Aorta (tissue), 5 donors: ENCODE results near the gene CLEC1B. TPM values are rescaled to one million over a fixed set of nuclear protein-coding genes. Genes with fewer than 3 reads are reported as not detected.
"Not testable (repeated sequence)": the region's sequence is repeated elsewhere in the genome, so short reads cannot be mapped to it uniquely, and the experiment has no call there.

ENCODE experiments used
- ATAC-seq: fragments of 200-7000 bp; cut with Tn5 transposase; one replicate; pipeline ENCODE4 v1.9.1; 2022; ENCODE audit warnings: moderate library complexity; ENCODE audit not compliant: low FRiP score
- DNase-seq, 2 donors: peaks; one replicate each; pipeline ENCODE4 v3.0.0-alpha.2; 2020
- H3K27ac ChIP-seq, 2 donors: one replicate each; pipeline ENCODE4 v1.5.1; 2013; ENCODE audit warnings: low read length in 2 of 2, mild to moderate bottlenecking in 2 of 2, moderate library complexity in 2 of 2, control low read depth in 1 of 2, inconsistent platforms in 1 of 2, low read depth in 1 of 2
- H3K27me3 ChIP-seq, 2 donors: one replicate each; pipeline ENCODE4 v1.6.1; 2013; ENCODE audit warnings: control low read depth in 1 of 2, low read length in 1 of 2, mild to moderate bottlenecking in 1 of 2, moderate library complexity in 1 of 2; ENCODE audit not compliant: insufficient read depth in 2 of 2, control insufficient read depth in 1 of 2
- H3K36me3 ChIP-seq, 2 donors: one replicate each; pipeline ENCODE4 v1.6.1; 2013; ENCODE audit warnings: control low read depth in 1 of 2, low read length in 1 of 2, mild to moderate bottlenecking in 1 of 2; ENCODE audit not compliant: insufficient read depth in 2 of 2, control insufficient read depth in 1 of 2
- H3K4me1 ChIP-seq, 2 donors: one replicate each; pipeline ENCODE4 v1.6.1; 2013; ENCODE audit warnings: low read length in 2 of 2, control low read depth in 1 of 2, mild to moderate bottlenecking in 1 of 2, moderate library complexity in 1 of 2; ENCODE audit not compliant: insufficient read depth in 2 of 2, control insufficient read depth in 1 of 2
- H3K4me3 ChIP-seq, 2 donors: one replicate each; pipeline ENCODE4 v1.5.1; 2013; ENCODE audit warnings: low read length in 2 of 2, control low read depth in 1 of 2, mild to moderate bottlenecking in 1 of 2
- H3K9me3 ChIP-seq: one replicate; pipeline ENCODE4 v1.6.1; 2013; ENCODE audit warnings: mild to moderate bottlenecking, low read length; ENCODE audit not compliant: control insufficient read depth
- WGBS, 2 donors: extraction: QIAGEN DNeasy Blood & Tissue Kit; methylation state at CpG; one replicate each; pipeline ENCODE4 v1.1.7; 2013; 5-methylcytosine and 5-hydroxymethylcytosine counted together
- intact Hi-C, 2 donors: fragments of 100-400 bp; cut with DNase I; formaldehyde crosslinking; loops; one replicate each; pipeline versions ENCODE4 v1.14.2 to v1.15.0; 2022
- polyA plus RNA-seq, 2 donors: library from polyadenylated mRNA; stranded (reverse); fragments of 200-250 nt; gene quantifications; one replicate each; pipeline ENCODE4 v1.2.3, GENCODE V29; 2013
- total RNA-seq, 2 donors: library from RNA; stranded (reverse); fragmentation: NEBNext Ultra II Directional; extraction: Animal tissue kit (Norgen Biotek cat#: 25700); gene quantifications; one replicate each; pipeline ENCODE4 v1.2.1, GENCODE V29; 2021
- donor health status: healthy with polysubstance abuse.
- donor health status: Bipolar disorder and iron deficiency.
- donor health status: DM: no; HTN: no; CAD: no.
- donor health status: DM: no; HTN: no; CAD: no.
- donor health status: DM: yes; HTN: yes; CAD: no.

CLEC1B gene
- total and polyA plus RNA-seq, 4 donors, result not detected

DNA sequence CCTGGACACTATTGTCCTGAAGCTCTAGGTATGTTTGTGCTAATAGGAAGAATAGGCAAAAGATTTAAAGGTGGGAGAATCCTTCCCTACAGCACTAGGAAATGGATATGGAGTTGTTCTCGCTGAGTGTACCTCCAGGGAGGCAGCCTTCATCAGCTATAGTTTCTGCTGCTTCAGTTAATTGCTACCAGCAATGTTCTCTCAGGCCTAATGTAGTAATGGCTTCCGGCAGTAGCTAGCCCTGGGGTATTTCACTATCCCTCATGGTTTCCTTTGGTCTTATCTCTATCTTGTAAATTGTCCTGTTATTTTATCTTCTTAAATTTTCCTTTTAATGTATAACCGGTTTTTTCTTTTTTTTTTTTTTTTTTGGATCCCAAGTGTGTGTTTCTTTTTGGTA lies 37.0 kb downstream of the CLEC1B start:
- Histone ChIP-seq H3K4me3 (no peak overlapping the region), H3K27me3 (no peaks in the 10 kb centered on the region), H3K27ac (no peak overlapping the region), H3K36me3 (no peaks in the 10 kb centered on the region), H3K4me1 (no peaks in the 10 kb centered on the region), H3K9me3 (no peaks in the 10 kb centered on the region)
- no peak for ATAC-seq
- no peak for DNase-seq
- intact Hi-C loops, result no loop called here
- WGBS, 2 donors, result 75 to 82% methylated on average over 3 of the region's 3 CpGs

DNA sequence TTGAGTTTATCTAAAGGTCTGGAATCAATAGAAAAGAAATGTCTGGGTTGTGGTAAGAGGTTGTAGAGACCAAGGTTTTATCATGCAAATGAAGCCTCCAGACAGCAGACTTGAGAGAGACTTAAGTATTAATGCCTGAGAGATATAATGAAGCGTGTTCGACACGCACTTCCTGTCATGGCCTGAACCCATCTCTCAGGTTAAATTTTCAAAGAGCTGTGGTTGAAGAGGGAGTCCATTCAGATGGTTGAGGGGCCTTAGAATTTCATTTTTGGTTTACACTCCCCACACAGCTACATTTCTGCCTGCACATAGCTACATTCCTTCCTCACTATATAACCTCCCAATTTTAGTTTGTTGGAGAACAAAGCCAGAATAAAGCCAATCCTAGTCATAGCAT lies 37.8 kb downstream of the CLEC1B start:
- intact Hi-C loops, result no loop called here

DNA sequence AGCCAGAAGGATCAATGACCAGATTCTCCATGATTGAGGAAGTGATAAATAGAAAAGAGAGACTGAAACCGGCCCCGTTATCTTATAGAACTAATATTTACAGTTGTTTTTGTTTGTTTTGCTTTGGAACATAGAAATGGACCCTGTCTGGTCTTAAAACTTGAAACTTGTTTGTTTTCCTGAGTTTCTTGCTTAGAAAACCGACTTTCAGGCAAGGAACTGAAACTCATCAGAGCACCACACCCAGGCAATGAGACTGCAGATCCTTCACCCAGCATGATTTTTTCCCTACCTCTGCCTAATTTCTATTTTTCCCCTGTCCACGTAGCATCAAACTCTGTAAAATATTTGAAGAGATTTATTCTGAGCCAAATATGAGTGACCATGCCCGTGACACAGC lies 38.3 kb downstream of the CLEC1B start:
- no peak for ATAC-seq
- Histone ChIP-seq H3K4me1 (no peaks in the 10 kb centered on the region), H3K36me3 (no peaks in the 10 kb centered on the region), H3K27me3 (no peaks in the 10 kb centered on the region), H3K9me3 (no peaks in the 10 kb centered on the region), H3K27ac (no peak overlapping the region), H3K4me3 (no peak overlapping the region)
- no peak for DNase-seq
- intact Hi-C loops, result no loop called here
- WGBS, 2 donors, result 66 to 68% methylated on average over 5 of the region's 5 CpGs

More for the DNA sequence above, 37.8 kb downstream of the CLEC1B start:
- no peaks in the 10 kb centered on the region for H3K27me3 ChIP-seq
- 92 to 97% methylated on average over 3 of the region's 3 CpGs for WGBS, 2 donors
- H3K4me1 ChIP-seq, result no peaks in the 10 kb centered on the region
- no peak overlapping the region for H3K27ac ChIP-seq
- no peak overlapping the region for H3K4me3 ChIP-seq
- no peaks in the 10 kb centered on the region for H3K9me3 ChIP-seq
- ATAC-seq (no peak), DNase-seq (no peak)
- H3K36me3 ChIP-seq, result no peaks in the 10 kb centered on the region

DNA sequence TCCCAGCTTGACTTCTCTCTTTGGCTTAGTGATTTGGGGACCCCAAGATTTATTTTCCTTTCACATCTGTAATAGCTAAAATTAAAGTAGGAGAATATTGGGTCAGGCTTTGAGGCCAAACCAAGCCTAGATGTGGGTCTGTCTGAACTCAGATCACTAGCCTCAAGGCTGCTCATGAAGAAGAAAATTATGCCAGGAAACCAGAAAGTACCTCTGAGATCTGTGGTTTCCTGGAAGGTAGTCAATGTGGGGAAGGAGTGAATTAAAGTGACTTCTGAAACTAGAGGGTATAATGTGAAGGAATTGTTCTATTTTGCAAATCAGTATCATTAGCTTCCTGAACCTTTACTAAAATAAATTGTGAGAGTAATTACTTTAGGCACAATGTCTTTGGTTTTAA lies 41.1 kb downstream of the CLEC1B start:
- Histone ChIP-seq H3K36me3 (no peaks in the 10 kb centered on the region), H3K27me3 (no peaks in the 10 kb centered on the region), H3K9me3 (no peaks in the 10 kb centered on the region), H3K27ac (no peak overlapping the region), H3K4me1 (no peaks in the 10 kb centered on the region), H3K4me3 (no peak overlapping the region)
- DNase-seq (no peak), ATAC-seq (no peak)
- intact Hi-C loops, result no loop called here

DNA sequence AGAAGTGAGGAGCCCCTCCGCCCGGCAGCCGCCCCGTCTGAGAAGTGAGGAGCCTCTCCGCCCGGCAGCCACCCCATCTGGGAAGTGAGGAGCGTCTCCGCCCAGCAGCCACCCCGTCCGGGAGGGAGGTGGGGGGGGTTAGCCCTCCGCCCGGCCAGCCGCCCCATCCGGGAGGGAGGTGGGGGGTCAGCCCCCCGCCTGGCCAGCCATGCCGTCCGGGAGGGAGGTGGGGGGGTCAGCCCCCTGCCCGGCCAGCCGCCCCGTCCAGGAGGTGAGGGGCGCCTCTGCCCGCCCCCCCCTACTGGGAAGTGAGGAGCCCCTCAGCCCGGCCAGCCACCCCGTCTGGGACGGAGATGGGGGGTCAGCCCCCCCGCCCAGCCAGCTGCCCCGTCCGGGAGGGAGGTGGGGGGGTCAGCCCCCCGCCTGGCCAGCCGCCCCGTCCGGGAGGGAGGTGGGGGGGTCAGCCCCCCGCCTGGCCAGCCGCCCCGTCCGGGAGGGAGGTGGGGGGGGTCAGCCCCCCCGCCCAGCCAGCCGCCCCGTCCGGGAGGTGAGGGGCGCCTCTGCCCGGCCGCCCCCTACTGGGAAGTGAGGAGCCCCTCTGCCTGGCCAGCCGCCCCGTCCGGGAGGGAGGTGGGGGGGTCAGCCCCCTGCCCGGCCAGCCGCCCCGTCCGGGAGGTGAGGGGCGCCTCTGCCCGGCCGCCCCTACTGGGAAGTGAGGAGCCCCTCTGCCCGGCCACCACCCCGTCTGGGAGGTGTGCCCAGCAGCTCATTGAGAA lies 45.8 kb downstream of the CLEC1B start:
- ATAC-seq, H3K36me3 ChIP-seq, H3K27me3 ChIP-seq, H3K27ac ChIP-seq, H3K4me3 ChIP-seq, intact Hi-C loops, DNase-seq, H3K9me3 ChIP-seq, H3K4me1 ChIP-seq: not testable (repeated sequence)
- 92 to 95% methylated on average over 7 to 24 of the region's 55 CpGs for WGBS, 2 donors

DNA sequence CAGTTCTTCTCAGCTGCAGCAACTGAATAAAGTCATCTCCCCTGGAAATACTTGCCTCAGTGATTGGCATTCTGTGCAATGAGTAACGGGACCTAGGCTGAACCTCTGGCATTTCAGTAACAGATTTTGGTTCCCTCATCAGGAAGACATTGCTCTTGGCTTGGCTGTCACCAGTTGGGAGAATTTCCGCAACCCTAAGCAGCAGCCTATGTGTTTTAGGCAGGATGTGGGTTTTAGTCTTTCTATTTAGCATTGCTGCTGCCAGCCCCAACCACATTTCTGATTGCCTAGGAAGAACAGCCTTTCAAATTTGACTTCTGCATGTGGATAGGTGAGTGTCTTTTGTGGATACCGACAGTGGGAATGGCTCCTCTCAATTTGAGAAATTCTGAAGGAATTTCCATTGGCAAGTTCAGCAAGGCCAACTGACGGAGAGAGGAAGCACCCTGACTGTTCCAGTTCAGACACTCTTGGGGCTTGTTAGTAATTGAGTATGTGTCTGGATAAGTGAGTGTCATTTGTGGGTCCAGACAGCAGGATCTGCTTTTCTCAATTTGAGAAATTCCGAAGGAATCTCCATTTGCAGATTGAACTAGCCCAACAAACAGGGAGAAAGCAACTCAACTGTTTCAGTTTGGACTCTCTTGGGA lies 47.8 kb downstream of the CLEC1B start:
- no peaks in the 10 kb centered on the region for H3K9me3 ChIP-seq
- H3K27me3 ChIP-seq, result no peaks in the 10 kb centered on the region
- H3K4me3 ChIP-seq, result no peak overlapping the region
- DNase-seq (no peak), ATAC-seq (no peak)
- 64 to 71% methylated on average over 5 of the region's 5 CpGs for WGBS, 2 donors
- H3K36me3 ChIP-seq, result no peaks in the 10 kb centered on the region
- intact Hi-C loops, result no loop called here
- no peak overlapping the region for H3K27ac ChIP-seq
- no peaks in the 10 kb centered on the region for H3K4me1 ChIP-seq

DNA sequence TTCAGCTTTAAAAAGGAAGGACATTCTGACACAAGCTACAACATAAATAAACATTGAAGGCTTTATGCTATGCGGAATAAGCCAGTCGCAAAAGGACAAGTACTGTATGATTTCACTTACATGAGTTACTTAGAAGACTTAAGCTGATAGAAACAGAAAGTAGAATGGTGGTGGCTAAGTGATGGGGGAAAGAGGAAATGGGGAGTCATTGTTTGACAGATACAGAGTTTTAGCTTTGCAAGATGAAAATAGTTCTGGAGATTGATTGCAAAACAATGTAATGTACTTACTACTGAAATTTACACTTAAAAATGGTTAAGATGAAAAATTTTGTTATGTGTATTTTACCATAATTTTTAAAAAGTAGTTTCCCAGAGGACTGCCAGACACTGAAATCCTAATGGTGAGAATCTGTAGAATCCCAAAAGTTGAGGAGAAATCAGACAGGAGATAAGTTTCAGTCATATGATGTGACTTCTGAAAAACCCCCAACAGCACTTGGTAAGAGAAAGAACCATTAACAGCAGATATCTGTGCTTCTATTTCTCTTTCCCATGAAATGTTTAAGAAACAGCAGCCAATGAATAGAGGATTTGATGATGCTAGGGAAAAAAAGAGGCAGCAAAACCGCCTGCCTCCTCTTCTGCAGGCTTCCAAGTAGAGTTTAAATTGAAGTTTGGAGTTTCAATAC lies 50.2 kb downstream of the CLEC1B start:
- WGBS, 2 donors, result 68 to 69% methylated on average over 3 of the region's 3 CpGs
- no peak for ATAC-seq

DNA sequence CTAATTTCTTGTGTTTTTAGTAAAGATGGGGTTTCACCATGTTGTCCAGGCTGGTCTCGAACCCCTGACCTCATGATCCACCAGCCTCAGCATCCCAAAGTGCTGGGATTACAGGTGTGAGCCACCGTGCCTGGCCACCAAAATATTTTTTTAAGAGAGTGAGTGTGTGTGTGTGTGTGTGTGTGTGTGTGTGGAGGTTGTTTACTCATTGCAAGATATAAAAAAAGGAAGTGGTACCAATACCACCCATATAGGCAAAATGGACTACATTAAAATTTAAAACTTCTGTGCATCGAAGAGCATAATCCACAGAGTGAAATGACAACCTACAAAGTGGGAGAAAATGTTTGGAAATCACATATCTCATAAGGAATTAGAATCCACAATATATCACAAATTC lies 51.2 kb downstream of the CLEC1B start:
- WGBS, 2 donors, result 72 to 81% methylated on average over 3 of the region's 3 CpGs
- H3K9me3 ChIP-seq, result no peaks in the 10 kb centered on the region
- ATAC-seq (no peak), DNase-seq (no peak)
- H3K4me3 ChIP-seq, result no peak overlapping the region
- H3K36me3 ChIP-seq, result no peaks in the 10 kb centered on the region
- H3K27ac ChIP-seq, result no peak overlapping the region
- no peaks in the 10 kb centered on the region for H3K4me1 ChIP-seq
- intact Hi-C loops, result no loop called here
- H3K27me3 ChIP-seq, result no peaks in the 10 kb centered on the region

More for the DNA sequence above, 50.2 kb downstream of the CLEC1B start:
- Histone ChIP-seq H3K9me3 (no peaks in the 10 kb centered on the region), H3K36me3 (no peaks in the 10 kb centered on the region), H3K4me3 (no peak overlapping the region), H3K4me1 (no peaks in the 10 kb centered on the region), H3K27me3 (no peaks in the 10 kb centered on the region), H3K27ac (no peak overlapping the region)
- DNase-seq, result no peak
- intact Hi-C loops, result no loop called here

DNA sequence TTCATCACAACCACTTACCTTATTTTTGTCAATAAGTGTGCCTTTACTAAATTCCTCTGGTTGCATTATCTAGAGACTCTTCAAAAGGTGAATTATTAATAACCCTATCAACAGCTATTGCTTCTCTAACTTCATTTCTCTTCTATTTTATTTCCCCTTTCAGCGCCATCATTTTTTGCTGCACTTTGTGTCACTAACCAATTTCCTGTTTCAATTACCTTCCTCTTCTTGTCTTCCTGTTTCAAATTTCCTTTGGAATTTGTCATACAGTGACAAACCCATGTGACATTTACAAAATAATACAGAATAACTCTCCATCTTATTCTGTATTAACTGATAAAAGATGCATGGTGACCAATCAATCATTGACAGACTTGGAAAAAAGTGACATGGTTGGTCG lies 54.5 kb downstream of the CLEC1B start:
- DNase-seq, result no peak
- no peak overlapping the region for H3K27ac ChIP-seq
- H3K9me3 ChIP-seq, result no peaks in the 10 kb centered on the region
- intact Hi-C loops, result no loop called here
- no peaks in the 10 kb centered on the region for H3K27me3 ChIP-seq
- 66 to 73% methylated on average over 2 of the region's 2 CpGs for WGBS, 2 donors
- no peaks in the 10 kb centered on the region for H3K36me3 ChIP-seq
- no peak overlapping the region for H3K4me3 ChIP-seq
- H3K4me1 ChIP-seq, result no peaks in the 10 kb centered on the region
- no peak for ATAC-seq
